PC-9 (cell line): ENCODE measurements around the gene MYO1E. TPM values are rescaled to one million over a fixed set of nuclear protein-coding genes. Genes with fewer than 3 reads are reported as not detected.
A peak's percentile ranks its signal among the peaks of the same experiment; 100 is the strongest.

Source experiments
- BruUV-seq: library from RNA; stranded (reverse); fragments of 400-500 nt; replicated peaks from 2 replicates; lab custom pipeline; 2021; lab: Mats Ljungman, UMichigan
- CTCF ChIA-PET: fragments of 300-600 bp; sonication (Branson Sonifier 250); formaldehyde crosslinking; loops from one replicate; lab custom pipeline; 2022; ENCODE audit warnings: antibody characterized with exemption; lab: Charles Lee
- POLR2A ChIA-PET: fragments of 300-600 bp; sonication (Branson Sonifier 250); formaldehyde crosslinking; loops from one replicate; lab custom pipeline; 2022; ENCODE audit warnings: antibody characterized with exemption; ENCODE audit not compliant: unreplicated experiment; lab: Charles Lee
- DNase-seq, 2 experiments: peaks; one replicate each; pipeline versions ENCODE4 v3.0.0 to v3.0.0-alpha.2; 2015 to 2022; ENCODE audit warnings: mixed read lengths in 1 of 2
- H2AFZ ChIP-seq: fragments of 200-600 bp; sonication (generic); 2 replicates; pipeline ENCODE4 v1.8.1; 2017; ENCODE audit warnings: antibody characterized with exemption
- H3F3A ChIP-seq: fragments of 200-600 bp; sonication (generic); 2 replicates; pipeline ENCODE4 v1.8.1; 2017; ENCODE audit warnings: antibody characterized with exemption, mild to moderate bottlenecking, low read depth; ENCODE audit not compliant: insufficient read depth
- H3K27ac ChIP-seq: fragments of 200-600 bp; sonication (generic); 2 replicates; pipeline ENCODE4 v1.6.1; 2016; ENCODE audit warnings: mixed run types
- H3K27me3 ChIP-seq: fragments of 200-600 bp; sonication (generic); 2 replicates; pipeline ENCODE4 v1.6.1; 2016; ENCODE audit warnings: low read depth, mixed run types; ENCODE audit not compliant: insufficient read depth
- H3K36me3 ChIP-seq: fragments of 200-600 bp; sonication (generic); 2 replicates; pipeline ENCODE4 v1.6.1; 2016; ENCODE audit warnings: low read depth, mixed run types
- H3K4me1 ChIP-seq: fragments of 200-600 bp; sonication (generic); replicated peaks from 2 replicates; pipeline ENCODE4 v1.6.1; 2016; ENCODE audit warnings: mixed run types; ENCODE audit not compliant: insufficient read depth
- H3K4me2 ChIP-seq: fragments of 200-600 bp; sonication (generic); 2 replicates; pipeline ENCODE4 v1.6.1; 2017; ENCODE audit warnings: mixed run types
- H3K4me3 ChIP-seq: fragments of 200-600 bp; sonication (generic); 2 replicates; pipeline ENCODE4 v1.6.1; 2016; ENCODE audit warnings: mixed run types
- H3K79me2 ChIP-seq: fragments of 200-600 bp; sonication (generic); 2 replicates; pipeline ENCODE4 v1.6.1; 2017; ENCODE audit warnings: low read depth, mixed run types
- H3K9me2 ChIP-seq: fragments of 200-600 bp; sonication (generic); 2 replicates; pipeline ENCODE4 v1.8.1; 2017; ENCODE audit warnings: mild to moderate bottlenecking; ENCODE audit not compliant: insufficient read depth
- H3K9me3 ChIP-seq: fragments of 200-600 bp; sonication (generic); 2 replicates; pipeline ENCODE4 v1.8.1; 2016; ENCODE audit warnings: low read depth; ENCODE audit not compliant: insufficient read depth
- H4K20me1 ChIP-seq: fragments of 200-600 bp; sonication (generic); 2 replicates; pipeline ENCODE4 v1.8.1; 2017; ENCODE audit not compliant: insufficient read depth
- CTCF ChIP-seq: fragments of 200-600 bp; sonication (generic); conservative IDR thresholded peaks from 2 replicates; pipeline ENCODE4 v1.6.1; 2017; ENCODE audit warnings: mixed run types, antibody characterized with exemption, mild to moderate bottlenecking, moderate library complexity
- EZH2 ChIP-seq: fragments of 200-600 bp; sonication (generic); IDR thresholded peaks from 2 replicates; pipeline ENCODE4 v1.8.0; 2017; ENCODE audit warnings: antibody characterized with exemption, low read depth
- intact Hi-C: fragments of 100-400 bp; cut with micrococcal nuclease; formaldehyde crosslinking; loops from one replicate; pipeline ENCODE4 v1.10.0; 2022; ENCODE audit not compliant: unreplicated experiment
- total RNA-seq: library from RNA; stranded (reverse); gene quantifications from 2 replicates; pipeline ENCODE4 v1.2.3, GENCODE V29; 2021

The MYO1E gene
- total RNA-seq, 1 experiment from 2014 or later, result 156 TPM

DNA sequence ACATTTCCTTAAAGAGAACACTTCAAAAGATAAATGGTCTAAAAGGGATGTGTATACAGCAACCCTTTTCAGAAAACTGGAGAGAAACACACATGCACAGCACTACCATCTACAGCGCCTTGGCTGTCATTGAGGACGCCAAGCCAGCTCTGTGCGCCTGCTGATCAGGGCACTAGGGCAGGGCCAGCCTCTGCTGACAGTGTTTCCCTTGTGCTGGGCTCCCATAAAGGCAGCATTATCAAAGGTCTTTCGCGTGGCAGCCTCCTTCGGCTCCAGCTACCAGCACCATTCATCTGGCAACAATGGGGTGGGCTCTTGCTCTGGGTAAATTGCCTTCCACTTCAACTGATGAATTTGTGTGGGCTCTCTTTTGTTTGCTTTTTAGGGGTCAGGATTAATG, 112.6 kb downstream of the MYO1E start:
- Histone ChIP-seq H3K36me3 (peaks cover 7% of the 10 kb centered on the region; the same call in 1 of the 2 replicates), H3K4me2 (no peak overlapping the region), H3K9me2 (no peaks in the 10 kb centered on the region), H3K4me1 (peaks cover 43% of the 10 kb centered on the region), H3K9me3 (no peaks in the 10 kb centered on the region), H3K79me2 (peaks cover 28% of the 10 kb centered on the region), H3F3A (peaks cover 44% of the 10 kb centered on the region), H3K4me3 (no peak overlapping the region), H2AFZ (no peak overlapping the region), H3K27me3 (no peaks in the 10 kb centered on the region), H3K27ac (0 out of 2 replicates have a peak overlapping the region, but pooled peaks have one; percentile 90), H4K20me1 (no peaks in the 10 kb centered on the region)
- TF ChIP-seq CTCF (no peak), EZH2 (no peak)
- DNase-seq, result no peak
- CTCF ChIA-PET, result no interaction called here
- intact Hi-C loops, result no loop called here
- no TSS peak for BruUV-seq
- POLR2A ChIA-PET, result no interaction called here

GRCh38 chr15:59259137-59259943, 113.3 kb downstream of the MYO1E start:
- Histone ChIP-seq H3K79me2 (peaks cover 28% of the 10 kb centered on the region), H3K27ac (peak overlapping the region; percentile 90; the same call in 1 of the 2 replicates), H3F3A (peaks cover 52% of the 10 kb centered on the region), H3K36me3 (peaks cover 11% of the 10 kb centered on the region; the same call in 1 of the 2 replicates), H4K20me1 (no peaks in the 10 kb centered on the region), H3K9me2 (no peaks in the 10 kb centered on the region), H3K4me2 (no peak overlapping the region), H3K4me3 (no peak overlapping the region), H3K9me3 (no peaks in the 10 kb centered on the region), H3K27me3 (no peaks in the 10 kb centered on the region), H3K4me1 (peaks cover 51% of the 10 kb centered on the region), H2AFZ (no peak overlapping the region)
- no peak for DNase-seq
- no peak for TF ChIP-seq EZH2
- no peak for TF ChIP-seq CTCF
- ChIA-PET POLR2A (no interaction called here), CTCF (interaction anchor here (0.6 kb wide), 1 partner anchor 1399 kb away, joined by 3 read pairs; no protein-coding TSS in a partner anchor)
- intact Hi-C loops, result no loop called here
- no TSS peak for BruUV-seq

DNA sequence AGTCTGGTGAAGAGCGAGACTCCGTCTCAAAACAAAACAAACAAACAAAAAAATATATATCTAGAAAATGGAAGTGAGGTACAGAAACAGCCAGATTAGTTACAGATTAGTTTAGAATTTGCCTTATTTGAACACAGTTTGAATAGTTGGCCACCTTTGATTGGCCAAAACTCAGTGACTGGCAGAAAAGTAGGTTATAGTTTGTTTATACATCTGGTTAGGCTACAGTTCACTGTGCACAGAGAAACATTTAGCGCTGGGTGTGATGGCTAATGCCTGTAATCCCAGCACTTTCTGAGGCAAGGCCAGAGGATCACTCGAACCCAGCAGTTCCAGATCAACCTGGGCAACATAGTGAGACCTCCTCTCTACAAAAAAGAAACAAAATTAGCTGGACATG, 114.4 kb downstream of the MYO1E start:
- Histone ChIP-seq H3K4me2 (peak overlapping the region; percentile 16; the same call in 1 of the 2 replicates), H3K27ac (peak overlapping the region; percentile 90), H3K4me3 (no peak overlapping the region), H3K9me3 (no peaks in the 10 kb centered on the region), H4K20me1 (no peaks in the 10 kb centered on the region), H3K36me3 (peaks cover 13% of the 10 kb centered on the region; the same call in 1 of the 2 replicates), H3K4me1 (peaks cover 54% of the 10 kb centered on the region), H2AFZ (no peak overlapping the region), H3K79me2 (peaks cover 32% of the 10 kb centered on the region), H3K27me3 (no peaks in the 10 kb centered on the region), H3F3A (peaks cover 55% of the 10 kb centered on the region), H3K9me2 (no peaks in the 10 kb centered on the region)
- intact Hi-C loops, result no loop called here
- no TSS peak for BruUV-seq
- TF ChIP-seq EZH2, result no peak
- no peak for TF ChIP-seq CTCF
- POLR2A ChIA-PET, result no interaction called here
- no peak for DNase-seq
- CTCF ChIA-PET, result interaction anchor here (0.7 kb wide), 1 partner anchor 1752 kb away, joined by 4 read pairs; no protein-coding TSS in a partner anchor
